ENCODE measurements around the gene NKAIN2.
"Not testable (repeated sequence)": the region's sequence is repeated elsewhere in the genome, so short reads cannot be mapped to it uniquely, and the experiment has no call there.

The NKAIN2 gene

GRCh38 chr6:124721331-124721730 is 917.7 kb downstream of the NKAIN2 start:
- no peaks in the 10 kb centered on the region for H3K36me3 Mint-ChIP-seq (ENCODE audit: low read depth)
- H3K9me3 Mint-ChIP-seq: peaks cover 5% of the 10 kb centered on the region
- TF ChIP-seq CTCF (IDR thresholded peaks at IDR 0.05): no peak
- no peaks in the 10 kb centered on the region for H3K4me1 Mint-ChIP-seq
- DNase-seq: no peak
- H3K27ac Mint-ChIP-seq: no peak overlapping the region
- no peak overlapping the region for H3K4me3 Mint-ChIP-seq
- peaks cover 2% of the 10 kb centered on the region for H3K27me3 Mint-ChIP-seq (ENCODE audit: low read depth, poor library complexity)

GRCh38 chr6:124722141-124722878 is 918.6 kb downstream of the NKAIN2 start:
- H3K4me1 Mint-ChIP-seq: no peaks in the 10 kb centered on the region
- H3K9me3 Mint-ChIP-seq: peaks cover 5% of the 10 kb centered on the region
- no peak overlapping the region for H3K4me3 Mint-ChIP-seq
- no peak overlapping the region for H3K27ac Mint-ChIP-seq
- DNase-seq: no peak
- H3K36me3 Mint-ChIP-seq (ENCODE audit: low read depth): no peaks in the 10 kb centered on the region
- peaks cover 2% of the 10 kb centered on the region for H3K27me3 Mint-ChIP-seq (ENCODE audit: low read depth, poor library complexity)
- TF ChIP-seq CTCF (IDR thresholded peaks at IDR 0.05): no peak

- peaks cover 2% of the 10 kb centered on the region for H3K27me3 Mint-ChIP-seq (ENCODE audit: low read depth, poor library complexity)
- H3K27ac Mint-ChIP-seq: no peak overlapping the region
- no peak overlapping the region for H3K4me3 Mint-ChIP-seq
- no peaks in the 10 kb centered on the region for H3K36me3 Mint-ChIP-seq (ENCODE audit: low read depth)
- DNase-seq: no peak
- TF ChIP-seq CTCF (IDR thresholded peaks at IDR 0.05): no peak
- H3K4me1 Mint-ChIP-seq: no peaks in the 10 kb centered on the region
- peaks cover 5% of the 10 kb centered on the region for H3K9me3 Mint-ChIP-seq
Measured at GRCh38 chr6:124723671-124724070, 920.0 kb downstream of the NKAIN2 start.

GRCh38 chr6:124737804-124738203 is 934.1 kb downstream of the NKAIN2 start:
- H3K36me3 Mint-ChIP-seq (ENCODE audit: low read depth); DNase-seq; H3K9me3 Mint-ChIP-seq; H3K4me3 Mint-ChIP-seq; H3K27me3 Mint-ChIP-seq (ENCODE audit: low read depth, poor library complexity); H3K27ac Mint-ChIP-seq; H3K4me1 Mint-ChIP-seq: not testable (repeated sequence)

- no peak overlapping the region for H3K27ac Mint-ChIP-seq
Measured at GRCh38 chr6:124738482-124738881, 934.8 kb downstream of the NKAIN2 start.

GRCh38 chr6:124741341-124741740 is 937.7 kb downstream of the NKAIN2 start:
- no peak for TF ChIP-seq CTCF (IDR thresholded peaks at IDR 0.05)
- no peaks in the 10 kb centered on the region for H3K36me3 Mint-ChIP-seq (ENCODE audit: low read depth)
- H3K27ac Mint-ChIP-seq: no peak overlapping the region
- no peaks in the 10 kb centered on the region for H3K27me3 Mint-ChIP-seq (ENCODE audit: low read depth, poor library complexity)
- H3K4me1 Mint-ChIP-seq: no peaks in the 10 kb centered on the region
- no peak overlapping the region for H3K4me3 Mint-ChIP-seq
- H3K9me3 Mint-ChIP-seq: no peaks in the 10 kb centered on the region
- DNase-seq: no peak

More at GRCh38 chr6:124738482-124738881, 934.8 kb downstream of the NKAIN2 start:
- Mint-ChIP-seq H3K27me3 (ENCODE audit: low read depth, poor library complexity) (no peaks in the 10 kb centered on the region), H3K4me3 (no peak overlapping the region), H3K9me3 (no peaks in the 10 kb centered on the region), H3K36me3 (ENCODE audit: low read depth) (no peaks in the 10 kb centered on the region), H3K4me1 (no peaks in the 10 kb centered on the region)
- no peak for TF ChIP-seq CTCF (IDR thresholded peaks at IDR 0.05)
- no peak for DNase-seq
